ENCODE results near the gene RND3.

Gene RND3

DNA sequence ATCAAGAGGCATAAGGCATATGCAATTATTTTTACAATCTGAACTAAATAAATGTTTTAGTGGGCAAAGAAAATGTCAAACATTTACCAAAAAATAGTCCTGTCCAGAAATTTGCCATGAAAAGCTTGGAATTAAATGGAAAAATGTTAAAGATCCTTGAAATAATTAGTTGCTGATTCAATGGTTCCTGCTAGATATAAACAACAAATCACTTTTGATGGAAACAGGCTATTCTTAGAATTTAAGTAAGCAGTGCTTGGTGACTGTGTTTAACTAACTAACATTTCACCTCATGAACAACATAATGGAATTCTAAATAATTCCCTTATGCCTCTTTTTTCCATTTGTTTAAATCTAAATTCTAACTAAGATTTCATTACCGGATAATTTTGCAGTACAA lies 3.9 kb downstream of the RND3 start:
- Histone ChIP-seq H3K36me3 (ENCODE audit: control insufficient read depth, insufficient read depth, low read length) (no peaks in the 10 kb centered on the region), H3K4me1 (ENCODE audit: control insufficient read depth, insufficient read depth, low read length) (peaks cover 24% of the 10 kb centered on the region), H3K9me3 (ENCODE audit: control insufficient read depth, low read length) (no peaks in the 10 kb centered on the region), H3K27me3 (ENCODE audit: control insufficient read depth, insufficient read depth, low read length, poor library complexity, severe bottlenecking) (peaks cover 16% of the 10 kb centered on the region), H3K4me3 (ENCODE audit: insufficient read depth, low read depth, low read length) (no peak overlapping the region), H3K27ac (ENCODE audit: insufficient read depth, low read depth, low read length, poor library complexity, severe bottlenecking) (no peak overlapping the region)
- 100% methylated on average over 1 of the region's 1 CpG for WGBS, 2 experiments

- WGBS, 2 experiments = 80 to 93% methylated on average over 5 to 6 of the region's 6 CpGs
- Histone ChIP-seq H3K4me1 (ENCODE audit: control insufficient read depth, insufficient read depth, low read length) (peaks cover 31% of the 10 kb centered on the region), H3K36me3 (ENCODE audit: control insufficient read depth, insufficient read depth, low read length) (no peaks in the 10 kb centered on the region), H3K27me3 (ENCODE audit: control insufficient read depth, insufficient read depth, low read length, poor library complexity, severe bottlenecking) (peaks cover 16% of the 10 kb centered on the region), H3K27ac (ENCODE audit: insufficient read depth, low read depth, low read length, poor library complexity, severe bottlenecking) (no peak overlapping the region), H3K4me3 (ENCODE audit: insufficient read depth, low read depth, low read length) (no peak overlapping the region), H3K9me3 (ENCODE audit: control insufficient read depth, low read length) (no peaks in the 10 kb centered on the region)
Observed at GRCh38 chr2:150482667-150483400, 4.6 kb downstream of the RND3 start.

GRCh38 chr2:150482111-150482510 lies 5.4 kb downstream of the RND3 start:
- H3K4me1 ChIP-seq (ENCODE audit: control insufficient read depth, insufficient read depth, low read length) = peaks cover 39% of the 10 kb centered on the region
- H3K9me3 ChIP-seq (ENCODE audit: control insufficient read depth, low read length) = no peaks in the 10 kb centered on the region
- no peaks in the 10 kb centered on the region for H3K36me3 ChIP-seq (ENCODE audit: control insufficient read depth, insufficient read depth, low read length)
- H3K27ac ChIP-seq (ENCODE audit: insufficient read depth, low read depth, low read length, poor library complexity, severe bottlenecking) = no peak overlapping the region
- H3K4me3 ChIP-seq (ENCODE audit: insufficient read depth, low read depth, low read length) = no peak overlapping the region
- H3K27me3 ChIP-seq (ENCODE audit: control insufficient read depth, insufficient read depth, low read length, poor library complexity, severe bottlenecking) = peaks cover 16% of the 10 kb centered on the region

- Histone ChIP-seq H3K4me1 (ENCODE audit: control insufficient read depth, insufficient read depth, low read length) (peaks cover 47% of the 10 kb centered on the region), H3K27me3 (ENCODE audit: control insufficient read depth, insufficient read depth, low read length, poor library complexity, severe bottlenecking) (peaks cover 10% of the 10 kb centered on the region), H3K9me3 (ENCODE audit: control insufficient read depth, low read length) (no peaks in the 10 kb centered on the region), H3K36me3 (ENCODE audit: control insufficient read depth, insufficient read depth, low read length) (no peaks in the 10 kb centered on the region), H3K4me3 (ENCODE audit: insufficient read depth, low read depth, low read length) (no peak overlapping the region), H3K27ac (ENCODE audit: insufficient read depth, low read depth, low read length, poor library complexity, severe bottlenecking) (no peak overlapping the region)
- 94 to 97% methylated on average over 5 of the region's 6 CpGs for WGBS, 2 experiments
Observed at GRCh38 chr2:150480971-150481830, 6.3 kb downstream of the RND3 start.

- peaks cover 47% of the 10 kb centered on the region for H3K4me1 ChIP-seq (ENCODE audit: control insufficient read depth, insufficient read depth, low read length)
- peaks cover under 1% of the 10 kb centered on the region for H3K27me3 ChIP-seq (ENCODE audit: control insufficient read depth, insufficient read depth, low read length, poor library complexity, severe bottlenecking)
- H3K9me3 ChIP-seq (ENCODE audit: control insufficient read depth, low read length) = no peaks in the 10 kb centered on the region
- no peak overlapping the region for H3K4me3 ChIP-seq (ENCODE audit: insufficient read depth, low read depth, low read length)
- WGBS, 2 experiments = 85 to 88% methylated on average over 5 of the region's 5 CpGs
- no peak overlapping the region for H3K27ac ChIP-seq (ENCODE audit: insufficient read depth, low read depth, low read length, poor library complexity, severe bottlenecking)
- no peaks in the 10 kb centered on the region for H3K36me3 ChIP-seq (ENCODE audit: control insufficient read depth, insufficient read depth, low read length)
Observed at GRCh38 chr2:150480241-150480640, 7.2 kb downstream of the RND3 start.

GRCh38 chr2:150479075-150479915 lies 8.2 kb downstream of the RND3 start:
- Histone ChIP-seq H3K9me3 (ENCODE audit: control insufficient read depth, low read length) (no peaks in the 10 kb centered on the region), H3K4me1 (ENCODE audit: control insufficient read depth, insufficient read depth, low read length) (peaks cover 39% of the 10 kb centered on the region), H3K4me3 (ENCODE audit: insufficient read depth, low read depth, low read length) (no peak overlapping the region), H3K27ac (ENCODE audit: insufficient read depth, low read depth, low read length, poor library complexity, severe bottlenecking) (no peak overlapping the region), H3K27me3 (ENCODE audit: control insufficient read depth, insufficient read depth, low read length, poor library complexity, severe bottlenecking) (no peaks in the 10 kb centered on the region), H3K36me3 (ENCODE audit: control insufficient read depth, insufficient read depth, low read length) (no peaks in the 10 kb centered on the region)
- WGBS, 2 experiments = 62 to 84% methylated on average over 2 of the region's 3 CpGs

- H3K9me3 ChIP-seq (ENCODE audit: control insufficient read depth, low read length) = no peaks in the 10 kb centered on the region
- H3K27me3 ChIP-seq (ENCODE audit: control insufficient read depth, insufficient read depth, low read length, poor library complexity, severe bottlenecking) = no peaks in the 10 kb centered on the region
- H3K4me3 ChIP-seq (ENCODE audit: insufficient read depth, low read depth, low read length) = no peak overlapping the region
- no peak overlapping the region for H3K27ac ChIP-seq (ENCODE audit: insufficient read depth, low read depth, low read length, poor library complexity, severe bottlenecking)
- H3K4me1 ChIP-seq (ENCODE audit: control insufficient read depth, insufficient read depth, low read length) = peaks cover 35% of the 10 kb centered on the region
- 52 to 57% methylated on average over 5 to 6 of the region's 6 CpGs for WGBS, 2 experiments
- no peaks in the 10 kb centered on the region for H3K36me3 ChIP-seq (ENCODE audit: control insufficient read depth, insufficient read depth, low read length)
Observed at GRCh38 chr2:150478200-150478974, 9.1 kb downstream of the RND3 start.

DNA sequence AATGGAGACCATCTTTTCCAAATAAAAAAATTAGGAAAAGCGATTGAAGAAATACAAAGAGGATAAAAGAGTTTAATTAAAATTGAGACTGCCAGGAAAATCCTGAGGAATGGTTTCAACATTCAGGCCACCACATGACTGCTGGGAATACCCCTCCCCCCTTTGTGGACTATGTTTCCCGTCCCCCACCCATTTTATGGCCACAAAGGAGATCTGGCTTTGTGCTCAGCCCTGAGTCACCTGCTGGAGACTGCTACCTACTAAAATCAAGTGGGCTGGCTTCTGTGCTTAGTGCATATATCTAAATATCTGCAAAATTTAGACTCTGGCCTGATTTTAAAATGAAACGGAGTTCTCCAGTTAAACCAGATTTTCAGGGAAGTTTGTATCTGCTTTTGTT lies 10.1 kb downstream of the RND3 start:
- Histone ChIP-seq H3K4me1 (ENCODE audit: control insufficient read depth, insufficient read depth, low read length) (peaks cover 31% of the 10 kb centered on the region), H3K27me3 (ENCODE audit: control insufficient read depth, insufficient read depth, low read length, poor library complexity, severe bottlenecking) (no peaks in the 10 kb centered on the region), H3K36me3 (ENCODE audit: control insufficient read depth, insufficient read depth, low read length) (no peaks in the 10 kb centered on the region), H3K4me3 (ENCODE audit: insufficient read depth, low read depth, low read length) (no peak overlapping the region), H3K27ac (ENCODE audit: insufficient read depth, low read depth, low read length, poor library complexity, severe bottlenecking) (no peak overlapping the region), H3K9me3 (ENCODE audit: control insufficient read depth, low read length) (no peaks in the 10 kb centered on the region)
- 78 to 81% methylated on average over 3 of the region's 3 CpGs for WGBS, 2 experiments

GRCh38 chr2:150476809-150477302 lies 10.6 kb downstream of the RND3 start:
- Histone ChIP-seq H3K4me1 (ENCODE audit: control insufficient read depth, insufficient read depth, low read length) (peaks cover 31% of the 10 kb centered on the region), H3K9me3 (ENCODE audit: control insufficient read depth, low read length) (no peaks in the 10 kb centered on the region), H3K36me3 (ENCODE audit: control insufficient read depth, insufficient read depth, low read length) (no peaks in the 10 kb centered on the region), H3K4me3 (ENCODE audit: insufficient read depth, low read depth, low read length) (no peak overlapping the region), H3K27ac (ENCODE audit: insufficient read depth, low read depth, low read length, poor library complexity, severe bottlenecking) (no peak overlapping the region), H3K27me3 (ENCODE audit: control insufficient read depth, insufficient read depth, low read length, poor library complexity, severe bottlenecking) (no peaks in the 10 kb centered on the region)
- WGBS, 2 experiments = 93 to 94% methylated on average over 7 of the region's 7 CpGs
